GM11168 (cell line): Measurements from ENCODE around the gene CCDC201.
"Not testable (repeated sequence)": the region's sequence is repeated elsewhere in the genome, so short reads cannot be mapped to it uniquely, and the experiment has no call there.

Experiments used
- in situ Hi-C: fragments of 300-500 bp; cut with MboI; formaldehyde crosslinking; loops from one replicate; pipeline ENCODE4 v1.12.0; 2022; ENCODE audit warnings: low sequenced_read_pairs; ENCODE audit not compliant: unreplicated experiment

CCDC201 gene

DNA sequence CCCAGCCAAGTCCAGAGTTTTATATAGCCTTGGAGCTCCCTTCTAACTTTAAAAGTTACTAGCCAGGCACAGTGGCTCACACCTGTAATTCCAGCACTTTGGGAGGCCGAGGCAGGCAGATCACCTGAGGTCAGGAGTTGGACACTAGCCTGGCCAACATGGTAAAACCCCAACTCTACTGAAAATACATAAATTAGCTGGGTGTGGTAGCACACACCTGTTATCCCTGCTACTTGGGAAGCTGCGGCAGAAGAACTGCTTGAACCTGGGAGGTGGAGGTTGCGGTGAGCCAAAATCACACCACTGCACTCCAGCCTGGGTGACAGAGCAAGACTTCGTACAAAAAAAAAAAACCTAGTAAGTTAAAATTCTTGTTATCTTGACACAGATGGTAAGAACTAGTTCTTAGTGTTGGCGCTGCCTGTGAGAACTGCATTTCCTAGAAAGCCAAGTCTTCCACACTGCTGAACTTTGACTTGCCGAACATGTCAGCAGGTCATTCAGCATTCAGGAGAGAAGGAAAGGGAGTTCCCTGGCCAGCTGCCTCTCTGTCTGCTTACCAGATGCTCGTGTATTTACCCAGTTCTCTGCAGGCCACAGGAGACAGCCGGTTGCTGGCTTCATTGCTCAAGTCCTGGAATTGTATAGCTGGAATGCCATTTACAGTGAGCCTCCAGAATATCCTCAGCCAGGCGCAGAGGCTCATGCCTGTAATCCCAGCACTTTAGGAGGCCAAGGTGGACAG lies 40.3 kb downstream of the CCDC201 start:
- in situ Hi-C loops = not testable (repeated sequence)

DNA sequence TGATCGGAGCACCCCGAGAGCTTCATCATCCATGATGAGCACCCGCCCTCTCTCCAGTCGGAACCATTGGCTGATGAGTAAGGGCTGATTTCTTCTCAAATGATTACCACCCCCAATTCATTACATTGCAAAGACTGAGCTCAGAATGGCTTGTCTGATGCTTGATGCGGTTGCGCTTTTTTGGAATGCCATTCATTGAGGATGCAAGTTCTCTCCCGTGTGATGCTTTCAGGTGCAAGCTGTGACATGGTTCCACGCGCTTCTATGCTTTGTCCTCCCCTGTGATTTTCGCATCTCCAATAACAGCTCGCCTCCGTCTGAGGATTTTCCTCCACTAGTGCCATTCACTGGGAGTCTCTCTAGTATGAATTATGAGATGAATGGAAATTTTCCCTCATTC lies 43.0 kb downstream of the CCDC201 start:
- in situ Hi-C loops = not testable (repeated sequence)

DNA sequence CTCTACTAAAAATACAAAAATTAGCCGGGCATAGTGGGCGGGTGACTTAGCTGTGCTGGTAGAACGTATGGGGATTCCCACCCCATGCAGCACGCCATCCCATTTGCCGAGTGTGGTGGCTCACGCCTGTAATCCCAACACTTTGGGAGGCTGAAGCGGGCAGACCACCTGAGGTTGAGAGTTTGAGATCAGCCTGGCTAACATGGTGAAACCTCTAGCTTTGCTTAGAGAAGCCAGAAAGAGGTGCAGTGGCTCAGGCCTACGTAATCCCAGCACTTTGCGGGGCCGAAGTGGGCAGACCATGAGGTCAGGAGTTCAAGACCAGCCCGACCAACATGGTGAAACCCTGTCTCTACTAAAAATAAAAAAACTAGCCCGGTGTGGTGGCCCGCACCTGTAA lies 45.2 kb downstream of the CCDC201 start:
- in situ Hi-C loops = not testable (repeated sequence)

DNA sequence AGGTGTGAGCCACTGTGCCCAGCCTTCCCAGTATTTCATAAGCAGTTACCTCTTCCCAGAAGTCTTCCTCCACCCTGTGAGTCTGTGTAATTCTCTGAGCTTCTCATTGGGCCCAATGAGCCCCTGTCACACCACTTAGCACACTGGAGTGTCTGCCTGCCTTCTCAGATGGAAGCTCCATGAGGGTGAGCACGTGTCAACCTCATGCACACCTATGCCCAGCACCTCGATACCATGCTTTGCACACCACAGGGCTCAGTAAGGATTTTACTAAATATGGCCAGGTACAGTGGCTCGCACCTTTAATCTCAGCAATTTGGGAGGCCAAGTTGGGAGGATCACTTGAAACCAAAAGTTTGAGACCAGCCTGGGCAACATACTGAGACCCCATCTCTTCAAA lies 46.3 kb downstream of the CCDC201 start:
- in situ Hi-C loops = not testable (repeated sequence)

DNA sequence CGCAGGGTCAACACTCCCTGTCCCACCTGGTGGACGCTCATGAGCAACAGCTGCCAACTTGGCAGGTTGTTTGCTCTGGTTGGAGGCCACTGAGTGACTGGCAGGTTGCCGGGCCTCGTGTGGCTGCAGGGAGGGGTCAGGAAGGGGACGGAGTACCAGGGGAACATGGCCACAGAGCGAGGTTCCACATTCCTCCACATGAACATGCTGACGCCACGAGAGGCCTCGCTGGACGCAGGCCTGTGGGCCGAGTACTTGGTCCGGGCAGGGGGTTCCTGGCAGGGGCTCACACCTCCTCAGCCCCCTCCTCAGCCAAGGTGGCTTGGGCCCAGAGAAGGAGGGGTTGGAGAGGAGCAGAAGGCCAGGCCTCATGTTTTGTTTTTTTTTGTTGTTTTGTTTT lies 54.1 kb downstream of the CCDC201 start:
- in situ Hi-C loops = not testable (repeated sequence)

DNA sequence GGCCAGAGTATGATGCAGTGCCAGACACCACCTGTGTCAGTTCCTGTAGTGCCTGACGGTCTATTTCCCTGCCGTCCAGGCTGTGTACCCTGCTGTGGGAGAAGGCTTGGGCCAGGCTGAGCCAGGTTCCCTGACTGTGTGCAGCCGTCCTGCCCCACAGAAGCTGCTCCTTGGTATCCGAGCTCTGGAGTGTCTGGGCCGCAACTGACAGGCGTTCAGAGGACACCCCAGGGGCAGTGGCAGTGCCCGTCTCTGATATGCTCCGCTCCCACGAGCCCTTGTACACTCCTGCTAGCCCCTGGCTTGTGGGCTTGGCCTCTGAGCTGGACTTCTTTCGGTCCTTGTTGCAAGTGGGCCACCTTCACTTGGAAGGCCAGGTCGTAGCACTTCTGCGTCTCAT lies 55.0 kb downstream of the CCDC201 start:
- in situ Hi-C loops = not testable (repeated sequence)

DNA sequence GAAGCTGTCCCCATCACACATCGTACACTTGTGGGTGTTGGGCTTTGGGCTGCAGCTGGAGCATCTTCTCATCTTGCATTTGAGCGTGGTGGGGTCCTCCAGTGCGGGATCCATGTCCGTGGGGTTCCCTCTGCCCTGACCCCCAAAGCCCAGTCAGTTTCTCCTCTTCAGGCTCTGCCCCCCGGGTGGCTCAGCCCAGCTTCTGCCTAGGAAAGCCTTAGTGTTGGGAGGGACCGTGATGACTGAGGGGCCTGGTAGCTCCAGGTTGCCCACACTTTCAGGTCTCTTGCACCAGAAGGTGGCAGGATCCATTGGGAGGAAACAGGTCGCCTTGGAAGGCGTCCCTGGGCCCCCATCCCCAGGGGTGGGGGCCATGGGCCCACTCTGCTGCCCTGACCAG lies 55.9 kb downstream of the CCDC201 start:
- in situ Hi-C loops = not testable (repeated sequence)

DNA sequence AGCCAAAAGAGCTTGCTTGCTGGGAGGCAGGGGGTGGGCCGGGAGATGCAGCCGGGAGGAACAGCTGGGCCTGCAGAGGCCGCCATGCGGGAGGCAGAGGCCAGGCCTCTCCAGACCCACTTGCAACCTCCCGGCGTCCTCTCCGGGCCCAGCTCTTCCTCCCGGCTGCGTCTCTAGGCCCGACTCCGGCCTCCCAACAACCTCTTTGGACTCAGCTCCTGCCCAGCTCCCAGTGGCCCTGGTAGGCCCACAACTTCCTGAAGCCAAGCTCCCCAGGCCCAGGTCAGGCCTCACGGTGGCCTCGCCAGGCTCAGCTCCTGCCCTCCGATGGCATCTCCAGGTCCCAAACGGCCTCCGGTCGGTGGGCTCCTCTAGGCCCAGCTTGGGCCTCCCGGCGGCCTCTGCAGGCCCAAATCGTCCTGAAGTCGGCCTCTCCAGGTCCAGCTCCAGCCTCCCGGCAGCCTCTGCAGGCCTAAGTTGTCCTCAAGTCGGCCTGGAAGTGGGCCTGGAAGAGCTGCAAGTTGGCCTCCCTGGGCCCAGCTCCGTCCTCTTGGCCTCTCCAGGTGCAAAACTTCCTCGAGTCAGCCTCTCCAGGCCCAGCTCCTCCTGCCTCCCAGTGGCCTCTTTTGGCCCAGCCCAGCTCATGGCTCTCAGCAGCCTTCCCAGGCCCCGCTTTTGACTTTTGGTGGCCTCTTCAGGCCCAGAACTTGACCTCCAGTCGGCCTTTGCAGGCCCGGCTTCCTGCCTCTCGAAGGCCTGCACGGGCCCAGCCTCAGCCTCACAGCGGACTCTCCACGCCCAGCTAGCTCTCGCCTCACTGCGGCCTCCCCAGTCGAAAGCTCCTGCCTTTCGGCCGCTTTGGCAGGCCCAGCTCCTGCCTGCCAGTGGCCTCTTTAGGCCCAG lies 58.4 kb downstream of the CCDC201 start:
- in situ Hi-C loops = not testable (repeated sequence)

DNA sequence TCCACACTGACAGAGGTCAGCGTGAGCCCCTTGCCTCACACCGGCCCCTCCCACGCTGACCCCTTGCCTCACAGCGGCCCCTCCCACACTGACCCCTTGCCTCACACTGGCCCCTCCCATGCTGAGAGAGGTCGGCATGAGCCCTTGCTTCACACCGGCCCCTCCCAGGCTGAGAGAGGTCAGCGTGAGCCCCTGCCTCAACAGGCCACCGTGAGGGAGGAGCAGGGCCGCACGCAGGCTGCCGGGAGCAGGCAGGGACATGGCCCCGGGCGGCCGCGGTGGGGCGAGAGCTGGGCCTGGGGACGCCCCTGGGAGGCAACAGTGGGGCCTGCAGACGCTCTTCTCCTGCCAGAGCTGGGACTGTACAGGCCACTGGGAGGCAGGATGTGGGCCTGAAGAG lies 59.1 kb downstream of the CCDC201 start:
- in situ Hi-C loops = not testable (repeated sequence)

DNA sequence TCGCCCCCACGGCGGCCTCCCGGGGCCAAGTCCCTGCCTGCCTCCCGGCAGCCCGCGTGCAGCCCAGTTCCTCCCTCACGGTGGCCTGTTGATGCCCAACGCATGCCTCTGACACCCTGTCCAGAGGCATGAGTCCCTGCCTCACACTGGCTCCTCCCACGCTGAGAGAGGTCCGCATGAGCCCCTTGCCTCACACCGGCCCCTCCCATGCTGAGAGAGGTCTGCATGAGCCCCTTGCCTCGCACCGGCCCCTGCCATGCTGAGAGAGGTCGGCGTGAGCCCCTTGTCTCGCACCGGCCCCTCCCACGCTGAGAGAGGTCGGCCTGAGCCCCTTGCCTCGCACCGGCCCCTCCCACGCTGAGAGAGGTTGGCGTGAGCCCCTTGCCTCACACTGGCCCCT lies 59.9 kb downstream of the CCDC201 start:
- in situ Hi-C loops = no loop called here

DNA sequence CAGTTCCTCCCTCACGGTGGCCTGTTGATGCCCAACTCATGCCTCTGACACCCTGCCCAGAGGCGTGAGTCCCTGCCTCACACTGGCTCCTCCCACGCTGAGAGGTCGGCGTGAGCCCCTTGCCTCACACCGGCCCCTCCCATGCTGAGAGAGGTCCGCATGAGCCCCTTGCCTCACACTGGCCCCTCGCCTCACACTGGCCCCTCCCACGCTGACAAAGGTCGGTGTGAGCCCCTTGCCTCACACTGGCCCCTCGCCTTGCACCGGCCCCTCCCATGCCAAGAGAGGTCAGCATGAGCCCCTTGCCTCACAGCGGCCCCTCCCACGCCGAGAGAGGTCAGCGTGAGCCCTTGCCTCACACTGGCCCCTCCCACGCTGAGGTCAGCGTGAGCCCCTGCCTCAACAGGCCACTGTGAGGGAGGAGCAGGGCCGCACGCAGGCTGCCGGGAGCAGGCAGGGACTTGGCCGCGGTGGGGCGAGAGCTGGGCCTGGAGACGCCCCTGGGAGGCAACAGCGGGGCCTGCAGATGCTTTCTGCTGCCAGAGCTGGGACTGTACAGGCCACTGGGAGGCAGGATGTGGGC lies 61.1 kb downstream of the CCDC201 start:
- in situ Hi-C loops = not testable (repeated sequence)

DNA sequence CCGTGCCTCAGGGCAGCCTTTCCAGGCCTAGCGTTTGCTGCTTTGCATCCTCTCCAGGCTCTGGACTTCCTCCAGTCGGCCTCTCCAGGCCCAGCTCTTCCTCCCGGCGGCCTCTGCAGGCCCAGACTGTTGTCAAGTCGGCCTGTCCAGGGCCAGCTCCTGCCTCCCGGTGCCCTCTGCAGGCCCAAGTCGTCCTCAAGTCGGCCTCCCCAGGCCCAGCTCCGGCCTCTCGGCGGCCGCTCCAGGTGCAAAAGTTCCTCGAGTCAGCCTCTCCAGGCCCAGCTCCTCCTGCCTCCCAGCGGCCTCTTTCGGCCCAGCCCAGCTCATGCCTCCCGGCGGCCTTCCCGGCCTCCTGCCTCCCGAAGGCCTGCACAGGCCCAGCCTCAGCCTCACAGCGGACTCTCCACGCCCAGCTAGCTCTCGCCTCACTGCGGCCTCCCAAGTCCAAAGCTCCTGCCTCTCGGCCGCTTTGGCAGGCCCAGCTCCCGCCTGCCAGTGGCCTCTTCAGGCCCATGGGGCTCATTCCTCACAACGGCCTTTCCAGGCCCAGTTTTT lies 62.4 kb downstream of the CCDC201 start:
- in situ Hi-C loops = not testable (repeated sequence)
